Neural cell (in vitro differentiated cells): ENCODE measurements around the gene LHX4. TPM values are rescaled to one million over a fixed set of nuclear protein-coding genes. Genes with fewer than 3 reads are reported as not detected.

Source experiments
- H2AFZ ChIP-seq: fragments of 200-600, 300-800 bp; sonication (generic), shearing (Covaris generic); 2 replicates; pipeline ENCODE4 v1.6.0; 2014; ENCODE audit warnings: low read depth, mild to moderate bottlenecking, antibody characterized with exemption, low read length, moderate library complexity
- H3F3A ChIP-seq: fragments of 200-600 bp; shearing (Covaris generic); 2 replicates; pipeline ENCODE4 v1.6.1; 2016; ENCODE audit warnings: mild to moderate bottlenecking, moderate library complexity, mixed read lengths, antibody characterized with exemption, low read length; ENCODE audit not compliant: insufficient read depth, poor library complexity, severe bottlenecking
- H3K27ac ChIP-seq: fragments of 200-600, 300-800 bp; sonication (generic), shearing (Covaris generic); 2 replicates; pipeline ENCODE4 v1.5.1; 2014; ENCODE audit warnings: mild to moderate bottlenecking, low read length, moderate library complexity
- H3K27me3 ChIP-seq: fragments of 300-800, 200-600 bp; sonication (generic), shearing (Covaris generic); 2 replicates; pipeline ENCODE4 v1.6.0; 2014; ENCODE audit warnings: mild to moderate bottlenecking, low read depth, low read length, moderate library complexity; ENCODE audit not compliant: insufficient read depth
- H3K36me3 ChIP-seq: fragments of 300-800, 200-600 bp; sonication (generic), shearing (Covaris generic); 2 replicates; pipeline ENCODE4 v1.5.1; 2014; ENCODE audit warnings: mild to moderate bottlenecking, antibody characterized with exemption, low read length, moderate library complexity; ENCODE audit not compliant: insufficient read depth
- H3K4me2 ChIP-seq: fragments of 300-800, 200-600 bp; sonication (generic), shearing (Covaris generic); 2 replicates; pipeline ENCODE4 v1.6.0; 2014; ENCODE audit warnings: mild to moderate bottlenecking, low read length
- H3K4me3 ChIP-seq: fragments of 300-800, 200-600 bp; sonication (generic), shearing (Covaris generic); 2 replicates; pipeline ENCODE4 v1.5.1; 2014; ENCODE audit warnings: mild to moderate bottlenecking, low read length, moderate library complexity
- H3K79me2 ChIP-seq: fragments of 200-600 bp; shearing (Covaris generic); replicated peaks from 2 replicates; pipeline ENCODE4 v1.6.0; 2014; ENCODE audit warnings: mild to moderate bottlenecking, low read length, moderate library complexity; ENCODE audit not compliant: insufficient read depth
- H3K9ac ChIP-seq: fragments of 300-800, 200-600 bp; sonication (generic), shearing (Covaris generic); 2 replicates; pipeline ENCODE4 v1.6.1; 2016; ENCODE audit warnings: mild to moderate bottlenecking, low read length, mixed read lengths
- H3K9me2 ChIP-seq: fragments of 200-600 bp; shearing (Covaris generic); 2 replicates; pipeline ENCODE4 v1.6.1; 2016; ENCODE audit warnings: mild to moderate bottlenecking, low read length, mixed read lengths; ENCODE audit not compliant: insufficient read depth
- H3K9me3 ChIP-seq: fragments of 200-600, 300-800 bp; sonication (generic), shearing (Covaris generic); 2 replicates; pipeline ENCODE4 v1.6.1; 2016; ENCODE audit warnings: mild to moderate bottlenecking, mixed run types, low read length, moderate library complexity, mixed read lengths
- H4K20me1 ChIP-seq: fragments of 200-600 bp; shearing (Covaris generic); 2 replicates; pipeline ENCODE4 v1.6.1; 2016; ENCODE audit warnings: mild to moderate bottlenecking, mixed run types; ENCODE audit not compliant: insufficient read depth
- EP300 ChIP-seq: fragments of 450-650 bp; conservative IDR thresholded peaks from 2 replicates; pipeline ENCODE4 v1.6.1; 2014; ENCODE audit warnings: antibody characterized with exemption, mild to moderate bottlenecking, moderate library complexity; ENCODE audit not compliant: poor library complexity, severe bottlenecking
- EZH2 ChIP-seq: fragments of 200-600, 300-800 bp; shearing (Covaris generic), sonication (generic); IDR thresholded peaks from 2 replicates; pipeline ENCODE4 v1.6.1; 2014; ENCODE audit warnings: antibody characterized with exemption, low read length, borderline replicate concordance, mild to moderate bottlenecking; ENCODE audit not compliant: insufficient read depth, poor library complexity, severe bottlenecking
- MXI1 ChIP-seq: fragments of 450-650 bp; conservative IDR thresholded peaks from 2 replicates; pipeline ENCODE4 v1.6.1; 2014; ENCODE audit warnings: antibody characterized with exemption, mild to moderate bottlenecking; ENCODE audit not compliant: poor library complexity, severe bottlenecking
- POLR2AphosphoS5 ChIP-seq: IDR thresholded peaks from 2 replicates; pipeline ENCODE4 v1.6.1; 2012
- RAD21 ChIP-seq: fragments of 450-650 bp; conservative IDR thresholded peaks from 2 replicates; pipeline ENCODE4 v1.6.1; 2014; ENCODE audit warnings: antibody characterized with exemption, mild to moderate bottlenecking, moderate library complexity
- SMC3 ChIP-seq: fragments of 450-650 bp; conservative IDR thresholded peaks from 2 replicates; pipeline ENCODE4 v1.6.1; 2014; ENCODE audit warnings: antibody characterized with exemption, mild to moderate bottlenecking, moderate library complexity; ENCODE audit not compliant: poor library complexity
- TAF1 ChIP-seq: IDR thresholded peaks from 2 replicates; pipeline ENCODE4 v1.6.1; 2012; ENCODE audit warnings: low read depth
- polyA plus RNA-seq: library from polyadenylated mRNA; depleted of rRNA; stranded (reverse); fragments of >200 nt; gene quantifications from 2 replicates; pipeline ENCODE4 v1.2.3, GENCODE V29; 2014
- TF ChIP-seq, protein P1 (sequence below): fragments of 450-650 bp; IDR thresholded peaks from 2 replicates; pipeline ENCODE4 v1.5.1; 2014; ENCODE audit warnings: antibody characterized with exemption, mild to moderate bottlenecking, moderate library complexity; ENCODE audit not compliant: poor library complexity, severe bottlenecking
- TF ChIP-seq, protein P2 (sequence below): IDR thresholded peaks from 2 replicates; pipeline ENCODE4 v1.6.1; 2012; ENCODE audit warnings: borderline replicate concordance

The LHX4 gene
- polyA plus RNA-seq, 1 donor from 2014 or later, result not detected

DNA sequence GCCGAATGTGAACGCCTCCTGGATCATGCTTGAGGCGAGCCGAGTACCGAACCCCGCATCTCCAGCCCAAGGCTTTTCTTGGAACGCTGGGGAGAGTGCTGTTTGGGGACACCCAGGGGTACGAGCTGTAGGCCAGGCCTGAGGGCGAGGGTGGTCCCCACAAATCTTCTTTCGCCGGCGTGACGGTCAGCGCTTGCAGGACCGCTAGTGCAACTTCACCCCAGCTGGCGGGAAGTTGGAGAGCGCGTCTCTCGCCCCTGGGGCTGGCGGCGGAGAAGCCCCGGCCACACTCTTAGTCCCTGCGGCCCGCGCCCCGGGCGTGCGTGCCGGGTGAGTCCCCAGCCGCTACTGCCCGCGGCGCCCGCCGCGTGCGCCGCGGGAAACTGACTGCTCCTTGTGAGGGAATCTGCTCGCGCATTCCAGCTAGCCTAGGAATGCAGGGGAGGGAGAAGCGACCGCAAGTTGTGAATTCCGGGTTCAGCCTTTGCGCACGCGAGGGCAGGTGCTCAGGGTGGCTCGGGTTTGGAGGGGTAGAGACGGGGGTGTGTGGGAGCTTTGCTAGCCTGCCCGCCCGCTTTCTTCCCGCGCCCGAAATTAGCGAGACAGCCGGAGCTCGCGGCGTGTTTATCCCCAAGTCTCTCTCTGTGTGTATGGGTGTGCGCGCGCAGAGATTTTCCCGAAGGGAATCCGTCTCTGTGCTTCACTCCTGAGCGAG, 884 bp downstream of the LHX4 start:
- Histone ChIP-seq H3K9ac (no peak overlapping the region), H3K9me3 (no peaks in the 10 kb centered on the region), H3K27me3 (peaks cover 99% of the 10 kb centered on the region), H2AFZ (no peak overlapping the region), H3K36me3 (no peaks in the 10 kb centered on the region), H3K9me2 (no peaks in the 10 kb centered on the region), H3F3A (no peaks in the 10 kb centered on the region), H3K4me2 (peak overlapping the region; percentile 65), H3K4me3 (peak overlapping the region; percentile 70), H4K20me1 (peaks cover 3% of the 10 kb centered on the region), H3K27ac (no peak overlapping the region), H3K79me2 (no peaks in the 10 kb centered on the region)
- TF ChIP-seq SMC3, result no peak
- no peak for TF ChIP-seq TAF1
- no peak for TF ChIP-seq RAD21
- TF ChIP-seq EZH2, result peak; percentile 80
- no peak for TF ChIP-seq MXI1

DNA sequence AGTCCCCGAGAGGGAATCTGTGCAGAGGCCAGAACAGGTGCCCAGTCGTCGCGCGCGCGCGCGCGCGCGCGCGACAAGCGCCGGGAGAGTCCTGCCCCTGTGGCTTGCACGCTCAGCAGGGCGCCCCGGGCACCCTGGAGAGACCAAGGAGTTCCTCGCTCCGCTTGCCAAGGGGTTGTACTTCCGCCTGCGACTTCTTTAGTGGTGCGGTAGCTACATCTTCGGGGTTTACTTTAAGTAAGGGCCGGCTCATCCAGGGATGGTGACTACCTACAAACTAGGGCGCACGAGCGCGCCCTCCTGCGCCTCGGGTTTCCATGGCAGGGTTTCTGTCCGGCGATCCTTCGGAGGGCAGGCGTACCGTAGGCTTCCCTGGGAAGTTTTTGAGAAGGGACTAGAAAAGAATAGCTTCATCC, 1.4 kb downstream of the LHX4 start:
- H4K20me1 ChIP-seq, result peaks cover 3% of the 10 kb centered on the region
- no peaks in the 10 kb centered on the region for H3F3A ChIP-seq
- TF ChIP-seq, protein P1, sequence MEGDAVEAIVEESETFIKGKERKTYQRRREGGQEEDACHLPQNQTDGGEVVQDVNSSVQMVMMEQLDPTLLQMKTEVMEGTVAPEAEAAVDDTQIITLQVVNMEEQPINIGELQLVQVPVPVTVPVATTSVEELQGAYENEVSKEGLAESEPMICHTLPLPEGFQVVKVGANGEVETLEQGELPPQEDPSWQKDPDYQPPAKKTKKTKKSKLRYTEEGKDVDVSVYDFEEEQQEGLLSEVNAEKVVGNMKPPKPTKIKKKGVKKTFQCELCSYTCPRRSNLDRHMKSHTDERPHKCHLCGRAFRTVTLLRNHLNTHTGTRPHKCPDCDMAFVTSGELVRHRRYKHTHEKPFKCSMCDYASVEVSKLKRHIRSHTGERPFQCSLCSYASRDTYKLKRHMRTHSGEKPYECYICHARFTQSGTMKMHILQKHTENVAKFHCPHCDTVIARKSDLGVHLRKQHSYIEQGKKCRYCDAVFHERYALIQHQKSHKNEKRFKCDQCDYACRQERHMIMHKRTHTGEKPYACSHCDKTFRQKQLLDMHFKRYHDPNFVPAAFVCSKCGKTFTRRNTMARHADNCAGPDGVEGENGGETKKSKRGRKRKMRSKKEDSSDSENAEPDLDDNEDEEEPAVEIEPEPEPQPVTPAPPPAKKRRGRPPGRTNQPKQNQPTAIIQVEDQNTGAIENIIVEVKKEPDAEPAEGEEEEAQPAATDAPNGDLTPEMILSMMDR, result peak; percentile 29
- TF ChIP-seq TAF1, result no peak
- H3K4me2 ChIP-seq, result peak overlapping the region; percentile 65
- H3K9me3 ChIP-seq, result no peaks in the 10 kb centered on the region
- H3K36me3 ChIP-seq, result no peaks in the 10 kb centered on the region
- peaks cover 99% of the 10 kb centered on the region for H3K27me3 ChIP-seq
- H2AFZ ChIP-seq, result no peak overlapping the region
- no peaks in the 10 kb centered on the region for H3K79me2 ChIP-seq
- H3K27ac ChIP-seq, result no peak overlapping the region
- H3K9me2 ChIP-seq, result no peaks in the 10 kb centered on the region
- peak overlapping the region; percentile 70 for H3K4me3 ChIP-seq
- H3K9ac ChIP-seq, result no peak overlapping the region

DNA sequence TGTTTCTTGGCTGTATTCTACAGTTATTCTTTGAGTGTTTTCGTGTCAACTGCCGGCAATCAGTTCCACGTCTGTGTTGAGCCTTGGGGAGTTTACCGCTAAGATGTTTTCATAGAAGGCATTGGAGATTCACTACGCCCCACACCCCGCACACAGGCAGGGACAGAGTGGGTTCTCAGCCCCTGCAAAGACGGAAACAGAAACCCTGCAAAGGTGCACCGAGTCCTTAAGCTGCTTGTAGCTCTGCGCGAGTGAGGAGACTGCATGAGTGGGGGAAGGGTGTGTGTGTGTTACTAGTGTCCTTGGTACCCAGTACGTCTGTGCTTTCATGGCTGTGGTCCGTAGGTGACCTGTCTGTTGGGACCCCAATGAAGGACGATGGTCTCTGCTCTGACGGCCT, 1.9 kb downstream of the LHX4 start:
- H3K79me2 ChIP-seq, result no peaks in the 10 kb centered on the region
- H3K36me3 ChIP-seq, result no peaks in the 10 kb centered on the region
- peak overlapping the region; percentile 70 for H3K4me3 ChIP-seq
- H2AFZ ChIP-seq, result no peak overlapping the region
- TF ChIP-seq EZH2, result no peak
- TF ChIP-seq, protein P2, sequence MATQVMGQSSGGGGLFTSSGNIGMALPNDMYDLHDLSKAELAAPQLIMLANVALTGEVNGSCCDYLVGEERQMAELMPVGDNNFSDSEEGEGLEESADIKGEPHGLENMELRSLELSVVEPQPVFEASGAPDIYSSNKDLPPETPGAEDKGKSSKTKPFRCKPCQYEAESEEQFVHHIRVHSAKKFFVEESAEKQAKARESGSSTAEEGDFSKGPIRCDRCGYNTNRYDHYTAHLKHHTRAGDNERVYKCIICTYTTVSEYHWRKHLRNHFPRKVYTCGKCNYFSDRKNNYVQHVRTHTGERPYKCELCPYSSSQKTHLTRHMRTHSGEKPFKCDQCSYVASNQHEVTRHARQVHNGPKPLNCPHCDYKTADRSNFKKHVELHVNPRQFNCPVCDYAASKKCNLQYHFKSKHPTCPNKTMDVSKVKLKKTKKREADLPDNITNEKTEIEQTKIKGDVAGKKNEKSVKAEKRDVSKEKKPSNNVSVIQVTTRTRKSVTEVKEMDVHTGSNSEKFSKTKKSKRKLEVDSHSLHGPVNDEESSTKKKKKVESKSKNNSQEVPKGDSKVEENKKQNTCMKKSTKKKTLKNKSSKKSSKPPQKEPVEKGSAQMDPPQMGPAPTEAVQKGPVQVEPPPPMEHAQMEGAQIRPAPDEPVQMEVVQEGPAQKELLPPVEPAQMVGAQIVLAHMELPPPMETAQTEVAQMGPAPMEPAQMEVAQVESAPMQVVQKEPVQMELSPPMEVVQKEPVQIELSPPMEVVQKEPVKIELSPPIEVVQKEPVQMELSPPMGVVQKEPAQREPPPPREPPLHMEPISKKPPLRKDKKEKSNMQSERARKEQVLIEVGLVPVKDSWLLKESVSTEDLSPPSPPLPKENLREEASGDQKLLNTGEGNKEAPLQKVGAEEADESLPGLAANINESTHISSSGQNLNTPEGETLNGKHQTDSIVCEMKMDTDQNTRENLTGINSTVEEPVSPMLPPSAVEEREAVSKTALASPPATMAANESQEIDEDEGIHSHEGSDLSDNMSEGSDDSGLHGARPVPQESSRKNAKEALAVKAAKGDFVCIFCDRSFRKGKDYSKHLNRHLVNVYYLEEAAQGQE, result no peak
- no peak for TF ChIP-seq SMC3
- TF ChIP-seq EP300, result no peak
- no peak for TF ChIP-seq MXI1
- no peak for TF ChIP-seq TAF1
- TF ChIP-seq, protein P1, result no peak
- TF ChIP-seq POLR2AphosphoS5, result no peak
- no peak for TF ChIP-seq RAD21
- H3F3A ChIP-seq, result no peaks in the 10 kb centered on the region
- no peak overlapping the region for H3K27ac ChIP-seq
- H4K20me1 ChIP-seq, result peaks cover 3% of the 10 kb centered on the region
- H3K27me3 ChIP-seq, result peaks cover 99% of the 10 kb centered on the region
- no peaks in the 10 kb centered on the region for H3K9me2 ChIP-seq
- H3K9me3 ChIP-seq, result no peaks in the 10 kb centered on the region
- H3K9ac ChIP-seq, result no peak overlapping the region
- no peak overlapping the region for H3K4me2 ChIP-seq
